Activated T-cell treated with anti-CD3 and anti-CD28 coated beads for 48 hours (primary cell): ENCODE results near the gene VSIG4.
"Not testable (repeated sequence)": the region's sequence is repeated elsewhere in the genome, so short reads cannot be mapped to it uniquely, and the experiment has no call there.

Experiments
- DNase-seq: peaks from one replicate; pipeline ENCODE4 v3.0.0-alpha.2; 2020; ENCODE audit warnings: low read depth

The VSIG4 gene

GRCh38 chrX:65975161-65975751, 64.6 kb downstream of the VSIG4 start:
- not testable (repeated sequence) for DNase-seq
